ENCODE results near the gene PDE3A. TPM values are rescaled to one million over a fixed set of nuclear protein-coding genes. Genes with fewer than 3 reads are reported as not detected.
"Not testable (repeated sequence)": the region's sequence is repeated elsewhere in the genome, so short reads cannot be mapped to it uniquely, and the experiment has no call there.

The PDE3A gene
- total RNA-seq, 1 donor from 2014 or later, result 4.9 TPM

- no peak for FAIRE-seq
- no peak for DNase-seq (ENCODE audit: low spot score in 2 of 2)
Observed at GRCh38 chr12:20372326-20373096, 4.2 kb downstream of the PDE3A start.

- no peak for DNase-seq (ENCODE audit: low spot score in 2 of 2)
- FAIRE-seq, result no peak
Observed at GRCh38 chr12:20374795-20375194, 6.5 kb downstream of the PDE3A start.

- DNase-seq (ENCODE audit: low spot score in 2 of 2), result no peak
- no peak for FAIRE-seq
Observed at GRCh38 chr12:20375560-20375959, 7.2 kb downstream of the PDE3A start.

GRCh38 chr12:20376984-20377383, 8.6 kb downstream of the PDE3A start:
- DNase-seq (ENCODE audit: low spot score in 2 of 2), result no peak
- FAIRE-seq, result no peak

- FAIRE-seq (no peak), DNase-seq (ENCODE audit: low spot score in 2 of 2) (no peak)
Observed at GRCh38 chr12:20377750-20378149, 9.4 kb downstream of the PDE3A start.

- DNase-seq (ENCODE audit: low spot score in 2 of 2) (no peak), FAIRE-seq (no peak)
Observed at GRCh38 chr12:20382117-20382516, 13.8 kb downstream of the PDE3A start.

GRCh38 chr12:20383612-20384011, 15.3 kb downstream of the PDE3A start:
- DNase-seq (ENCODE audit: low spot score in 2 of 2) (no peak), FAIRE-seq (no peak)

- not testable (repeated sequence) for FAIRE-seq; DNase-seq (ENCODE audit: low spot score in 2 of 2)
Observed at GRCh38 chr12:20384836-20385235, 16.5 kb downstream of the PDE3A start.

- no peak for DNase-seq (ENCODE audit: low spot score in 2 of 2)
- FAIRE-seq, result no peak
Observed at GRCh38 chr12:20390846-20391245, 22.5 kb downstream of the PDE3A start.

- FAIRE-seq, result no peak
Observed at GRCh38 chr12:20392339-20392738, 24.0 kb downstream of the PDE3A start.

GRCh38 chr12:20393707-20394106, 25.4 kb downstream of the PDE3A start:
- FAIRE-seq (no peak), DNase-seq (ENCODE audit: low spot score in 2 of 2) (no peak)

More at GRCh38 chr12:20392339-20392738, 24.0 kb downstream of the PDE3A start:
- no peak for DNase-seq (ENCODE audit: low spot score in 2 of 2)

GRCh38 chr12:20395791-20396550, 27.6 kb downstream of the PDE3A start:
- DNase-seq (ENCODE audit: low spot score in 2 of 2), result no peak
- no peak for FAIRE-seq

GRCh38 chr12:20398686-20399085, 30.3 kb downstream of the PDE3A start:
- FAIRE-seq (no peak), DNase-seq (ENCODE audit: low spot score in 2 of 2) (no peak)

GRCh38 chr12:20400003-20400402, 31.7 kb downstream of the PDE3A start:
- FAIRE-seq (no peak), DNase-seq (ENCODE audit: low spot score in 2 of 2) (no peak)

- FAIRE-seq, result no peak
- DNase-seq (ENCODE audit: low spot score in 2 of 2), result no peak
Observed at GRCh38 chr12:20403230-20403629, 34.9 kb downstream of the PDE3A start.

GRCh38 chr12:20404576-20405346, 36.4 kb downstream of the PDE3A start:
- no peak for DNase-seq (ENCODE audit: low spot score in 2 of 2)
- FAIRE-seq, result no peak

GRCh38 chr12:20409607-20410377, 41.5 kb downstream of the PDE3A start:
- no peak for DNase-seq (ENCODE audit: low spot score in 2 of 2)
- FAIRE-seq, result no peak

- no peak for FAIRE-seq
Observed at GRCh38 chr12:20410734-20411133, 42.4 kb downstream of the PDE3A start.

GRCh38 chr12:20411345-20411744, 43.0 kb downstream of the PDE3A start:
- FAIRE-seq (no peak), DNase-seq (ENCODE audit: low spot score in 2 of 2) (no peak)

More at GRCh38 chr12:20410734-20411133, 42.4 kb downstream of the PDE3A start:
- DNase-seq (ENCODE audit: low spot score in 2 of 2), result no peak

GRCh38 chr12:20415028-20415427, 46.7 kb downstream of the PDE3A start:
- DNase-seq (ENCODE audit: low spot score in 2 of 2), result no peak

More at GRCh38 chr12:20415028-20415427, 46.7 kb downstream of the PDE3A start:
- no peak for FAIRE-seq
